Endodermal cell (in vitro differentiated cells): ENCODE data around the gene UBXN10. TPM values are rescaled to one million over a fixed set of nuclear protein-coding genes. Genes with fewer than 3 reads are reported as not detected.

ENCODE experiments used
- DNase-seq: peaks from one replicate; pipeline ENCODE4 v3.0.0-alpha.2; 2017
- H3K27ac ChIP-seq: 2 replicates; pipeline ENCODE4 v1.5.1; 2013; ENCODE audit warnings: mild to moderate bottlenecking, low read depth, low read length, moderate library complexity
- H3K27me3 ChIP-seq: 2 replicates; pipeline ENCODE4 v1.6.1; 2013; ENCODE audit warnings: mild to moderate bottlenecking, low read length, moderate library complexity; ENCODE audit not compliant: insufficient read depth, control insufficient read depth, poor library complexity, severe bottlenecking
- H3K36me3 ChIP-seq: 2 replicates; pipeline ENCODE4 v1.7.0; 2013; ENCODE audit warnings: mild to moderate bottlenecking, low read length, moderate library complexity; ENCODE audit not compliant: control insufficient read depth, insufficient read depth
- H3K4me1 ChIP-seq: one replicate; pipeline ENCODE4 v1.7.0; 2013; ENCODE audit warnings: low read length; ENCODE audit not compliant: control insufficient read depth, insufficient read depth
- H3K4me3 ChIP-seq: 2 replicates; pipeline ENCODE4 v1.5.1; 2013; ENCODE audit warnings: mild to moderate bottlenecking, low read length, moderate library complexity
- H3K9ac ChIP-seq: 2 replicates; pipeline ENCODE4 v1.6.1; 2013; ENCODE audit warnings: mild to moderate bottlenecking, low read length, moderate library complexity; ENCODE audit not compliant: poor library complexity, severe bottlenecking; ENCODE audit errors: extremely low read depth
- H3K9me3 ChIP-seq: 2 replicates; pipeline ENCODE4 v1.6.1; 2013; ENCODE audit warnings: mild to moderate bottlenecking, low read length, moderate library complexity; ENCODE audit not compliant: control insufficient read depth
- H3K27ac Mint-ChIP-seq: 2 replicates; pipeline ENCODE4 v1.8.0; 2020; ENCODE audit warnings: mixed read lengths
- H3K27me3 Mint-ChIP-seq: 2 replicates; pipeline ENCODE4 v1.8.0; 2021; ENCODE audit warnings: mild to moderate bottlenecking, mixed read lengths; ENCODE audit not compliant: insufficient read depth
- H3K36me3 Mint-ChIP-seq: 2 replicates; pipeline ENCODE4 v1.8.0; 2020; ENCODE audit warnings: low read depth, mixed read lengths
- H3K4me1 Mint-ChIP-seq: 2 replicates; pipeline ENCODE4 v1.8.0; 2020; ENCODE audit warnings: mixed read lengths
- H3K4me3 Mint-ChIP-seq: 2 replicates; pipeline ENCODE4 v1.8.0; 2020; ENCODE audit warnings: mild to moderate bottlenecking, moderate library complexity, mixed read lengths
- H3K9me3 Mint-ChIP-seq: 2 replicates; pipeline ENCODE4 v1.8.0; 2020; ENCODE audit warnings: mild to moderate bottlenecking, mixed read lengths
- WGBS, 2 experiments: methylation state at CpG; one replicate each; pipeline versions ENCODE4 v1.1.5 to v1.1.7; 2013; ENCODE audit warnings: missing lambda C conversion rate in 2 of 2, mixed read lengths in 1 of 2; ENCODE audit not compliant: insufficient coverage in 1 of 2, insufficient read length in 1 of 2; 5-methylcytosine and 5-hydroxymethylcytosine counted together
- total RNA-seq, 2 donors: library from RNA; stranded (reverse); fragmentation: NEBNext Ultra II Directional in 1 of 2; extraction: Animal tissue kit (Norgen Biotek cat#: 25700) in 1 of 2; gene quantifications; 2 replicates in 1 of 2; 3 replicates in 1 of 2; pipeline ENCODE4 v1.2.1, GENCODE V29; 2021
- TF ChIP-seq, protein P1 (sequence below): fragments of 200-600 bp; sonication (generic); conservative IDR thresholded peaks from 2 replicates; pipeline ENCODE4 v1.5.0; 2021; ENCODE audit warnings: antibody characterized with exemption, mild to moderate bottlenecking

Gene UBXN10
- total RNA-seq, 2 donors from 2014 or later = 1.7 to 2.6 TPM

- Histone ChIP-seq H3K27me3 (no peaks in the 10 kb centered on the region), H3K9ac (no peak overlapping the region), H3K27ac (no peak overlapping the region), H3K4me1 (peaks cover 6% of the 10 kb centered on the region), H3K9me3 (no peaks in the 10 kb centered on the region), H3K36me3 (no peaks in the 10 kb centered on the region), H3K4me3 (peak overlapping the region; percentile 51)
- Mint-ChIP-seq H3K4me3 (peak overlapping the region; percentile 14), H3K36me3 (no peaks in the 10 kb centered on the region), H3K9me3 (no peaks in the 10 kb centered on the region), H3K27me3 (peaks cover 11% of the 10 kb centered on the region), H3K27ac (no peak overlapping the region), H3K4me1 (peaks cover 24% of the 10 kb centered on the region)
- TF ChIP-seq, protein P1, sequence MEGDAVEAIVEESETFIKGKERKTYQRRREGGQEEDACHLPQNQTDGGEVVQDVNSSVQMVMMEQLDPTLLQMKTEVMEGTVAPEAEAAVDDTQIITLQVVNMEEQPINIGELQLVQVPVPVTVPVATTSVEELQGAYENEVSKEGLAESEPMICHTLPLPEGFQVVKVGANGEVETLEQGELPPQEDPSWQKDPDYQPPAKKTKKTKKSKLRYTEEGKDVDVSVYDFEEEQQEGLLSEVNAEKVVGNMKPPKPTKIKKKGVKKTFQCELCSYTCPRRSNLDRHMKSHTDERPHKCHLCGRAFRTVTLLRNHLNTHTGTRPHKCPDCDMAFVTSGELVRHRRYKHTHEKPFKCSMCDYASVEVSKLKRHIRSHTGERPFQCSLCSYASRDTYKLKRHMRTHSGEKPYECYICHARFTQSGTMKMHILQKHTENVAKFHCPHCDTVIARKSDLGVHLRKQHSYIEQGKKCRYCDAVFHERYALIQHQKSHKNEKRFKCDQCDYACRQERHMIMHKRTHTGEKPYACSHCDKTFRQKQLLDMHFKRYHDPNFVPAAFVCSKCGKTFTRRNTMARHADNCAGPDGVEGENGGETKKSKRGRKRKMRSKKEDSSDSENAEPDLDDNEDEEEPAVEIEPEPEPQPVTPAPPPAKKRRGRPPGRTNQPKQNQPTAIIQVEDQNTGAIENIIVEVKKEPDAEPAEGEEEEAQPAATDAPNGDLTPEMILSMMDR = no peak
- DNase-seq = no peak
- WGBS, 2 experiments = 75 to 92% methylated on average over 5 to 7 of the region's 7 CpGs
Observed at GRCh38 chr1:20198918-20199317, 13.0 kb downstream of the UBXN10 start.

- DNase-seq = no peak
- Mint-ChIP-seq H3K27me3 (peaks cover 11% of the 10 kb centered on the region), H3K4me3 (peak overlapping the region; percentile 14), H3K27ac (no peak overlapping the region), H3K4me1 (peaks cover 24% of the 10 kb centered on the region), H3K9me3 (no peaks in the 10 kb centered on the region), H3K36me3 (no peaks in the 10 kb centered on the region)
- Histone ChIP-seq H3K27ac (no peak overlapping the region), H3K27me3 (no peaks in the 10 kb centered on the region), H3K9ac (no peak overlapping the region), H3K4me1 (peaks cover 6% of the 10 kb centered on the region), H3K4me3 (peak overlapping the region; percentile 51), H3K9me3 (no peaks in the 10 kb centered on the region), H3K36me3 (no peaks in the 10 kb centered on the region)
- TF ChIP-seq, protein P1 = no peak
- WGBS, 2 experiments = 83 to 100% methylated on average over 2 to 3 of the region's 3 CpGs
Observed at GRCh38 chr1:20199403-20199802, 13.5 kb downstream of the UBXN10 start.

DNA sequence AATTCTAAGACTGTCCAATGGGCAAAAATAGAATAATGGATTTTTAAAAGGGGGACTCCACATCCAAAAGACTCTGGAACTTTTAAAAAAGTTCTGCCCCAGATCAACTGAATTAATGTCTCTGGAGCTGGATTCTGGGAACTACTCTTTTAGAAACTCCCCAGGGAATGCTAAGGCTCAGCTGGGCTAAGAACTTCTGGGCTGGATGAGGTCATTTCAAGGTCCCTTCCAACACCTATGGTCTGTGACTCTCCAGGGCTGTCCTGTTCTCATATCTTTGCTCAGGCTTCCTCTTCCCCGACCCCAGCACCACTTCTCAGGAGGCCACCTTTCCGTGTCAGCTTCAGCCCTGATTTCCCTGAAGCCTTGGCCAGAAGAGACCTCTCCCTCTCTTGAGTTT lies 13.9 kb downstream of the UBXN10 start:
- H3K9me3 ChIP-seq = no peaks in the 10 kb centered on the region
- Mint-ChIP-seq H3K36me3 (no peaks in the 10 kb centered on the region), H3K9me3 (no peaks in the 10 kb centered on the region), H3K27ac (no peak overlapping the region), H3K4me1 (peaks cover 24% of the 10 kb centered on the region), H3K27me3 (peaks cover 11% of the 10 kb centered on the region), H3K4me3 (no peak overlapping the region)
- no peaks in the 10 kb centered on the region for H3K27me3 ChIP-seq
- H3K4me3 ChIP-seq = peak overlapping the region; percentile 51
- WGBS, 2 experiments = 67 to 97% methylated on average over 1 to 2 of the region's 2 CpGs
- no peak overlapping the region for H3K9ac ChIP-seq
- H3K27ac ChIP-seq = no peak overlapping the region
- H3K4me1 ChIP-seq = peaks cover 6% of the 10 kb centered on the region
- H3K36me3 ChIP-seq = no peaks in the 10 kb centered on the region
- DNase-seq = no peak
- TF ChIP-seq, protein P1 = no peak
